GM12874 (cell line): ENCODE measurements around the gene C2orf68.

Experiments used
- CTCF ChIP-seq: IDR thresholded peaks from 2 replicates; pipeline ENCODE4 v1.5.1; 2011; ENCODE audit warnings: low read depth, mild to moderate bottlenecking, control low read depth, low read length, moderate library complexity; ENCODE audit not compliant: insufficient read depth

C2orf68 gene

GRCh38 chr2:85619617-85620016 lies 7.8 kb upstream of the C2orf68 start:
- TF ChIP-seq CTCF = no peak

GRCh38 chr2:85615413-85615728 lies 3.5 kb upstream of the C2orf68 start:
- no peak for TF ChIP-seq CTCF

- no peak for TF ChIP-seq CTCF
Observed at GRCh38 chr2:85613717-85614515, 2.0 kb upstream of the C2orf68 start.

- TF ChIP-seq CTCF = no peak
Observed at GRCh38 chr2:85611217-85611704, 605 bp downstream of the C2orf68 start.

- TF ChIP-seq CTCF = no peak
Observed at GRCh38 chr2:85607268-85608215, 4.3 kb downstream of the C2orf68 start.

GRCh38 chr2:85606116-85606455 lies 5.8 kb downstream of the C2orf68 start:
- TF ChIP-seq CTCF = no peak

- TF ChIP-seq CTCF = no peak
Observed at GRCh38 chr2:85605406-85606115, 6.3 kb downstream of the C2orf68 start.
